Activated T-cell treated with anti-CD3 and anti-CD28 coated beads for 24 hours (primary cell): ENCODE results near the gene MSANTD4.
"Not testable (repeated sequence)": the region's sequence is repeated elsewhere in the genome, so short reads cannot be mapped to it uniquely, and the experiment has no call there.

Experiments used
- DNase-seq: peaks from one replicate; pipeline ENCODE4 v3.0.0-alpha.2; 2020; ENCODE audit warnings: low read depth

Gene MSANTD4

GRCh38 chr11:106021967-106022794, at the start of gene MSANTD4:
Gene MSANTD4, minus strand, starts transcription at chr11:106022240. Its CDS starts 11,323 bp downstream, at chr11:106010917.
- peak; percentile 95 for DNase-seq

GRCh38 chr11:106070606-106071005, 48.6 kb upstream of the MSANTD4 start:
- DNase-seq, result no peak

- DNase-seq, result no peak
These were observed 41.0 kb upstream of the MSANTD4 start for GRCh38 chr11:106063009-106063408.

GRCh38 chr11:106061954-106062949, 40.2 kb upstream of the MSANTD4 start:
- DNase-seq, result no peak

GRCh38 chr11:106061249-106061784, 39.3 kb upstream of the MSANTD4 start:
- DNase-seq, result no peak

GRCh38 chr11:106059617-106060016, 37.6 kb upstream of the MSANTD4 start:
- no peak for DNase-seq

GRCh38 chr11:106058377-106058776, 36.3 kb upstream of the MSANTD4 start:
- not testable (repeated sequence) for DNase-seq

GRCh38 chr11:106051103-106051502, 29.1 kb upstream of the MSANTD4 start:
- DNase-seq, result no peak

GRCh38 chr11:106049727-106050476, 27.9 kb upstream of the MSANTD4 start:
- DNase-seq, result no peak

- DNase-seq, result no peak
These were observed 25.6 kb upstream of the MSANTD4 start for GRCh38 chr11:106047631-106048030.

GRCh38 chr11:106043540-106043939, 21.5 kb upstream of the MSANTD4 start:
- no peak for DNase-seq

GRCh38 chr11:106032861-106033260, 10.8 kb upstream of the MSANTD4 start:
- DNase-seq, result no peak

- no peak for DNase-seq
These were observed 9.9 kb upstream of the MSANTD4 start for GRCh38 chr11:106031936-106032335.

- DNase-seq, result no peak
These were observed 9.3 kb upstream of the MSANTD4 start for GRCh38 chr11:106031202-106031810.

GRCh38 chr11:106030609-106031008, 8.6 kb upstream of the MSANTD4 start:
- no peak for DNase-seq

GRCh38 chr11:106022795-106023275, 795 bp upstream of the MSANTD4 start:
- DNase-seq, result no peak

- DNase-seq, result no peak
These were observed 666 bp downstream of the MSANTD4 start for GRCh38 chr11:106021181-106021966.

GRCh38 chr11:106017093-106017492, 4.9 kb downstream of the MSANTD4 start:
- no peak for DNase-seq

GRCh38 chr11:106015066-106015465, 7.0 kb downstream of the MSANTD4 start:
- DNase-seq, result no peak

GRCh38 chr11:106014620-106015019, 7.4 kb downstream of the MSANTD4 start:
- DNase-seq, result no peak
